HepG2 (cell line): ENCODE results near the gene KIRREL3. TPM values are rescaled to one million over a fixed set of nuclear protein-coding genes. Genes with fewer than 3 reads are reported as not detected.

Experiments
- ATAC-seq: fragments of 200-7000 bp; cut with Tn5 transposase; 3 replicates; pipeline ENCODE4 v1.9.1; 2020; ENCODE audit warnings: mild to moderate bottlenecking, moderate library complexity
- BruUV-seq: library from RNA; stranded (reverse); fragments of 400-500 nt; replicated peaks from 2 replicates; lab custom pipeline; 2021; lab: Mats Ljungman, UMichigan
- CTCF ChIA-PET: fragments of 300-600 bp; formaldehyde crosslinking; extraction: SDS; loops from one replicate; lab custom pipeline; 2021; ENCODE audit warnings: low total read pairs, inconsistent platforms, low intra/inter-chr PET ratio; lab: Yijun Ruan, JAX
- POLR2A ChIA-PET: fragments of 350-600 bp; sonication (Branson Sonifier 250); formaldehyde crosslinking; loops from one replicate; lab custom pipeline; 2020; ENCODE audit warnings: antibody characterized with exemption, inconsistent platforms; lab: Yijun Ruan, JAX
- DNase-seq: peaks from one replicate; pipeline ENCODE4 v3.0.0-alpha.2; 2015; ENCODE audit warnings: low spot score
- FAIRE-seq: peaks from 3 replicates; lab custom pipeline; 2011; peaks lifted over from hg19 to GRCh38; lab: Jason Lieb, UNC
- H2AFZ ChIP-seq: one replicate; pipeline ENCODE4 v1.6.1; 2011; ENCODE audit warnings: low read length, inconsistent platforms
- H3K27ac ChIP-seq: fragments of 300-600 bp; 3 replicates; pipeline ENCODE4 v1.8.0; 2011; ENCODE audit warnings: mixed run types, mild to moderate bottlenecking, mixed read lengths, low read length, inconsistent platforms; ENCODE audit not compliant: insufficient read depth; ENCODE audit errors: extremely low read length
- H3K27me3 ChIP-seq, 2 experiments: fragments of 200-600 bp in 1 of 2; 2 replicates in 1 of 2; 3 replicates in 1 of 2; pipeline versions ENCODE4 v1.6.0 to v1.8.0; 2011; ENCODE audit warnings: low read length in 2 of 2, mild to moderate bottlenecking in 2 of 2, moderate library complexity in 2 of 2, inconsistent platforms in 1 of 2; ENCODE audit not compliant: insufficient read depth in 2 of 2, control insufficient read depth in 1 of 2
- H3K36me3 ChIP-seq, 2 experiments: fragments of 200-600 bp in 1 of 2; replicated peaks in 1 of 2; 2 replicates in 1 of 2; 3 replicates in 1 of 2; pipeline versions ENCODE4 v1.5.1 to v1.8.0; 2011; ENCODE audit warnings: low read length in 2 of 2, inconsistent platforms in 1 of 2; ENCODE audit not compliant: insufficient read depth in 2 of 2, control insufficient read depth in 1 of 2
- H3K4me1 ChIP-seq: 2 replicates; pipeline ENCODE4 v1.5.1; 2012; ENCODE audit warnings: low read length, inconsistent platforms; ENCODE audit not compliant: insufficient read depth
- H3K4me2 ChIP-seq: 2 replicates; pipeline ENCODE4 v1.6.0; 2011; ENCODE audit warnings: low read depth, low read length, inconsistent platforms
- H3K4me3 ChIP-seq, 3 experiments: fragments of 200-600 bp in 1 of 3; sonication (generic), shearing (Covaris generic) in 1 of 3; replicated peaks in 1 of 3; 2 replicates each; pipeline ENCODE4 v1.5.1; 2011 to 2016; ENCODE audit warnings: low read length in 3 of 3, inconsistent platforms in 2 of 3, low read depth in 2 of 3, mild to moderate bottlenecking in 2 of 3, control low read depth in 1 of 3, mixed read lengths in 1 of 3; ENCODE audit not compliant: insufficient read depth in 1 of 3
- H3K79me2 ChIP-seq: one replicate; pipeline ENCODE4 v1.6.1; 2011; ENCODE audit warnings: low read length, inconsistent platforms; ENCODE audit not compliant: insufficient read depth
- H3K9ac ChIP-seq: 2 replicates; pipeline ENCODE4 v1.6.0; 2011; ENCODE audit warnings: mild to moderate bottlenecking, low read depth, low read length, inconsistent platforms; ENCODE audit not compliant: insufficient read depth
- H3K9me3 ChIP-seq: 2 replicates; pipeline ENCODE4 v1.5.1; 2012; ENCODE audit warnings: mild to moderate bottlenecking, low read length
- H4K20me1 ChIP-seq: 2 replicates; pipeline ENCODE4 v1.6.0; 2011; ENCODE audit warnings: inconsistent platforms, mild to moderate bottlenecking, low read length, moderate library complexity; ENCODE audit not compliant: insufficient read depth
- CBFB ChIP-seq: sonication (generic); formaldehyde crosslinking; IDR thresholded peaks from 2 replicates; pipeline ENCODE4 v1.4.0; 2020; ENCODE audit warnings: missing genetic modification reagents
- DNMT3B ChIP-seq: conservative IDR thresholded peaks from 2 replicates; pipeline ENCODE4 v1.6.1; 2016; ENCODE audit warnings: missing biosample characterization, control low read depth
- HDAC6 ChIP-seq: fragments of 200-600 bp; sonication (generic); IDR thresholded peaks from 2 replicates; pipeline ENCODE4 v1.7.0; 2017; ENCODE audit warnings: mild to moderate bottlenecking, antibody characterized with exemption, low read length, low read depth
- NFIC ChIP-seq: IDR thresholded peaks from 2 replicates; pipeline ENCODE4 v1.6.1; 2012; ENCODE audit warnings: mild to moderate bottlenecking, low read length, inconsistent platforms
- NR1H2 ChIP-seq: sonication (generic); formaldehyde crosslinking; IDR thresholded peaks from 2 replicates; pipeline ENCODE4 v1.8.1; 2022; ENCODE audit warnings: low read depth, missing genetic modification reagents, borderline replicate concordance
- NR2F2 ChIP-seq: IDR thresholded peaks from 2 replicates; pipeline ENCODE4 v1.6.1; 2012; ENCODE audit warnings: low read depth, inconsistent platforms, borderline replicate concordance
- SAFB2 ChIP-seq: sonication (generic); formaldehyde crosslinking; IDR thresholded peaks from 2 replicates; pipeline ENCODE4 v1.5.1; 2020; ENCODE audit warnings: missing genetic modification reagents, low read depth, mild to moderate bottlenecking, borderline replicate concordance
- TGIF2 ChIP-seq: IDR thresholded peaks from 2 replicates; pipeline ENCODE4 v1.6.1; 2016; ENCODE audit warnings: control low read depth, missing compliant biosample characterization
- THAP11 ChIP-seq: IDR thresholded peaks from 2 replicates; pipeline ENCODE4 v1.6.1; 2016; ENCODE audit warnings: missing biosample characterization, missing genetic modification reagents
- THAP9 ChIP-seq: sonication (generic); formaldehyde crosslinking; IDR thresholded peaks from 2 replicates; pipeline ENCODE4; 2020; ENCODE audit warnings: missing genetic modification reagents, mild to moderate bottlenecking, borderline replicate concordance
- ZBTB7A ChIP-seq: sonication (generic); formaldehyde crosslinking; IDR thresholded peaks from 2 replicates; pipeline ENCODE4 v1.8.0; 2022; ENCODE audit warnings: mild to moderate bottlenecking, missing genetic modification reagents
- ZNF513 ChIP-seq: sonication (generic); formaldehyde crosslinking; conservative IDR thresholded peaks from 2 replicates; pipeline ENCODE4 v1.5.0; 2020; ENCODE audit warnings: missing genetic modification reagents
- ZNF580 ChIP-seq: IDR thresholded peaks from 2 replicates; pipeline ENCODE4 v1.6.1; 2016; ENCODE audit warnings: low read depth, borderline replicate concordance
- ZNF660 ChIP-seq: sonication (generic); formaldehyde crosslinking; IDR thresholded peaks from 2 replicates; pipeline ENCODE4 v1.5.1; 2020; ENCODE audit warnings: mild to moderate bottlenecking, low read depth, missing genetic modification reagents, borderline replicate concordance
- ZNF704 ChIP-seq: sonication (generic); formaldehyde crosslinking; IDR thresholded peaks from 2 replicates; pipeline ENCODE4 v1.8.1; 2023; ENCODE audit warnings: mild to moderate bottlenecking, inconsistent platforms, moderate library complexity, missing genetic modification reagents, borderline replicate concordance
- ZNF740 ChIP-seq: sonication (generic); formaldehyde crosslinking; IDR thresholded peaks from 2 replicates; pipeline ENCODE4 v1.4.0; 2020; ENCODE audit warnings: missing genetic modification reagents
- ZSCAN21 ChIP-seq: sonication (generic); formaldehyde crosslinking; IDR thresholded peaks from 2 replicates; pipeline ENCODE4 v1.8.0; 2022; ENCODE audit warnings: mild to moderate bottlenecking, missing genetic modification reagents, moderate library complexity, borderline replicate concordance
- WGBS: methylation state at CpG from one replicate; pipeline ENCODE4 v1.1.6; 2017; ENCODE audit warnings: low lambda C conversion rate; 5-methylcytosine and 5-hydroxymethylcytosine counted together
- in situ Hi-C: cut with HindIII; loops from 2 replicates; pipeline ENCODE4 v1.10.0; 2017; ENCODE audit warnings: low pct_unique_long_range_greater_than_20kb; ENCODE audit not compliant: extremely low pct_ligation_motif_present
- intact Hi-C: fragments of 100-400 bp; cut with micrococcal nuclease; formaldehyde crosslinking; loops from one replicate; pipeline ENCODE4 v1.10.0; 2022; ENCODE audit not compliant: unreplicated experiment
- polyA plus RNA-seq, 8 experiments: library from polyadenylated mRNA; depleted of rRNA in 3 of 8; stranded (reverse) in 7 of 8; unstranded in 1 of 8; fragments of >200 nt; fragmentation: Illumina TruSeq in 4 of 8; extraction: Trizol in 4 of 8; gene quantifications; 2 replicates each; pipeline versions ENCODE4 v1.2.1 to v1.2.3, GENCODE V29; 2011 to 2016; ENCODE audit warnings: low read depth in 4 of 8, missing spikeins in 1 of 8, mixed read lengths in 1 of 8; ENCODE audit not compliant: insufficient read depth in 1 of 8
- total RNA-seq, 5 experiments: library from RNA; depleted of rRNA; stranded (reverse); fragments of >200 nt; fragmentation: Illumina TruSeq; extraction: Trizol; gene quantifications; 2 replicates each; pipeline ENCODE4 v1.2.3, GENCODE V29; 2016; ENCODE audit warnings: low read depth in 1 of 5

KIRREL3 gene
- total and polyA plus RNA-seq, 2 of the 13 experiments (the other 11 are each of a cell fraction or from before 2014, with no cell fraction given): not detected

- H3K4me3 ChIP-seq: no peak overlapping the region
- no peak overlapping the region for H3K27ac ChIP-seq
- DNase-seq: no peak
- ChIA-PET CTCF (no interaction called here), POLR2A (no interaction called here)
- no peaks in the 10 kb centered on the region for H3K27me3 ChIP-seq
- H3K79me2 ChIP-seq: no peaks in the 10 kb centered on the region
- TF ChIP-seq ZSCAN21 (CRISPR knock-in tag): no peak
- TF ChIP-seq ZBTB7A (CRISPR knock-in tag): no peak
- TF ChIP-seq HDAC6: no peak
- TF ChIP-seq NR2F2: no peak
- TF ChIP-seq NFIC: no peak
- TF ChIP-seq CBFB (CRISPR knock-in tag): no peak
- no peak for TF ChIP-seq THAP11
- no peak for TF ChIP-seq ZNF660
- no peak for TF ChIP-seq DNMT3B (CRISPR knock-in tag)
- no peak for TF ChIP-seq ZNF740 (CRISPR knock-in tag)
- no peak for TF ChIP-seq NR1H2 (CRISPR knock-in tag)
- TF ChIP-seq ZNF513: no peak
- no peak for TF ChIP-seq TGIF2 (CRISPR knock-in tag)
- no peak for TF ChIP-seq ZNF580 (CRISPR knock-in tag)
- no peak for TF ChIP-seq ZNF704 (CRISPR knock-in tag)
- no peak for TF ChIP-seq SAFB2 (CRISPR knock-in tag)
- no peak for TF ChIP-seq THAP9 (CRISPR knock-in tag)
- WGBS: 91% methylated on average over 2 of the region's 2 CpGs
- no peaks in the 10 kb centered on the region for H3K36me3 ChIP-seq
- H3K4me1 ChIP-seq: peaks cover 29% of the 10 kb centered on the region
- no peak overlapping the region for H3K9ac ChIP-seq
- H3K9me3 ChIP-seq: no peaks in the 10 kb centered on the region
- H4K20me1 ChIP-seq: no peaks in the 10 kb centered on the region
- no peak for FAIRE-seq
- in situ Hi-C loops: no loop called here
- intact Hi-C loops: no loop called here
- ATAC-seq: no peak
- no peak overlapping the region for H3K4me2 ChIP-seq
- no TSS peak for BruUV-seq
- no peak overlapping the region for H2AFZ ChIP-seq
These were observed 578.1 kb downstream of the KIRREL3 start for GRCh38 chr11:126422446-126422845.
